Stimulated activated CD8-positive, alpha-beta memory T cell treated with anti-CD3 and anti-CD28 coated beads, Interleukin-15, amount 100 ng/mL, for 1 hour (primary cell): ENCODE data around the gene PHF2.

Experiments
- DNase-seq: peaks from one replicate; pipeline ENCODE4 v3.0.0-alpha.2; 2020; ENCODE audit warnings: low read depth

Gene PHF2

DNA sequence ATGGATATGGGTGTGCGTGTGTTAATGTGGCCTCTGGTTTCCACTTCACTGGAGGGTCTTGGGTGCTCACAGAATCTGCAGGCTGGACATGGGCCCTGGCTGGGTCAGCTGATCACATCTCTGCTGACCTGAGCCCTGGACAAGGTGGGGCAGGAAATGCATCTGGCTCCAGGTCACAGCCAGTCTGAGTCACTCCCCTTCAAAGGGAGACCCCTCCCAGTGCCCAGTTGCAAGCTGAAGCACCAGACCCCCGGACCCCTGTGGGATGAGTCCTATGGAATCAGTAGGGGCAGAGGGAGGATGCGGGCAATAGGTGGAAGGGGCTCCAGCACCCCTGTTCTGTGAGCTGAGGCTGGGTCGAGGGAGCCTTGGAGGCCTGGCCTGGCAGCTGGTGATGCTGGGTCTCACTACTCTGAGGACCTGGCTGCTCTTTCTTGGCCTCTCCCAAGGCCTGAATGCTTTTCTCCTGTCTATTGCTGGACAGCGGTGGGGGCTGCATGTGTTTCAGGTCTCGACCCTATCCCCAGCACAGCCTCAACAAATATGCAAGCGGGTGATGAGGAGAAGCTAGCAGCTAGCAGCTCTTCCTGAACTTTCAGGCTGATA, 54.5 kb downstream of the PHF2 start:
- no peak for DNase-seq

DNA sequence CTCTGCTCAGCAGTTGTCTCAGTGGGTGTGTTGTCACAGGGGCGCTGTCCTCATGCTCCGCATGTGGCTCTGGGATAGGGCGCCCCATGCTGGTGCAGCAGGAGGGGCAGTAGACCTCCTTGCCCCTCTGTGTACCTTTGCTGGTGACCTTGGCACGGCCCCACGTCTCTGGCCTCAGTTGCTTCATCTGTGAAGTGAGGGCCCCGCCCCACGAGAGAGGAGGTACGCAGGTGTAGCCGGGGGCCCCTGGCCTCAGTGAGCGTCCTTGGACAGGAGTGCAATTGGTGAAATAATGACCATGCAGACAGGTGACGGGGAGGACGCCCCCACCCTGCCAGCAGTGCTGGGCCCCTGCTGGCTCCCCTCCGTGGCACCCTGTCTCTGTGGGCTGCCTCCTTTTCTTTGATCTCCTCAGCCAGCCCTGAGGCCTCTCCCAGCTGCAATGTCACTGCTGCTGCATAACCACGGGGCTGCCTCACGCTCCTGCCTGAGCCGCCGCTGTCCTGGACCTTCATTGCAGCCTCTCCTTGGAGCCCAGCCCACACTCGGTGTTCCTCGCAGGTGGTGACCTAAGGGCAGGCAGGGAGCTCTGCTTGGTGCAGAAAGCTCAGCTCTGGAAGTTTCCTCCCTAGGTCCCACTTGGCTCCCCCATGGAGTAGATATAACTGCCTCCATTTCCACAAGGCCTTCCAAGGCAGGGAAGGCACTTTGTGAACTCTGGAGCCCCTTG, 57.3 kb downstream of the PHF2 start:
- no peak for DNase-seq

DNA sequence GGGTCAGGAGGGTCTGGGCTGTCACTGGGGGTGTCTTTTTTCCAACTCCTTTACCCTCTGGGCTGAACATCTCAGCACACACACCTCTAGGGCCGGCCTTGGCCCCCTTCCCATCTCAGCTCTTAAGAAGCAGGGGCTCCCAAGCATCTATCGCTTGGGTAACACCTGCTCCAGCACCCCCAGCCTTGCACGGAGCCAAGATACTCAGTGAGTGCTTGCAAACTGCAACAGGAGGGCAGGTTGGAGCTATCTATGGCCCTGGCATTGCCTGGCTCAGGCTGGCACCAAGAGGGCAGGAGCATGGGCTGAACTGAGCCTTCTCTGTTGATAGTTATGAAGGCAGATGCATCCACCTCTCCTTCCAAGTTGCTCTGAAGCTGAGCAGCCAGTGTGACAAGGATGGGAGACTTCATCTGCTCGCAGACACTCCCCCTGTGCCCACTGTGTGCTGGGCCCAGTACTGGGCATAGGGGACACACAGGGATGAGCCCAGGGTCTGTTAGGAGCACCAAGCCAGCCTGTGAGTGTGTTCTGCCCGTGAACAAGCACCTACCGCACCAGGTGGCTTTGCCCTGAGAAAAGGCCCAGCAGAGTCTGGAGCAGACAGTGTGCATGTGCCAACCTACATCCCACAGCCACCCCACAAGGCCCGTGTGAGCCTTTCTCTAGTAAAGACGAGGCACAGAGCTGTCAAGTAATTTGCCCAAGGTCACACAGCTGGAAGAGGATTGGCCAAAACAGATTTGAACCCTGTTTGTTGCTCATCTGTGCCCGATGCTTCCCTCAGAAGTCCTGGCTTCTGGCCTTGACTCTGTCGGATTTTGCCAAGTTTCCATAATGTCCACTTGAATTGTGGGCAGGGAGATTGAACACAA, 58.2 kb downstream of the PHF2 start:
- no peak for DNase-seq

DNA sequence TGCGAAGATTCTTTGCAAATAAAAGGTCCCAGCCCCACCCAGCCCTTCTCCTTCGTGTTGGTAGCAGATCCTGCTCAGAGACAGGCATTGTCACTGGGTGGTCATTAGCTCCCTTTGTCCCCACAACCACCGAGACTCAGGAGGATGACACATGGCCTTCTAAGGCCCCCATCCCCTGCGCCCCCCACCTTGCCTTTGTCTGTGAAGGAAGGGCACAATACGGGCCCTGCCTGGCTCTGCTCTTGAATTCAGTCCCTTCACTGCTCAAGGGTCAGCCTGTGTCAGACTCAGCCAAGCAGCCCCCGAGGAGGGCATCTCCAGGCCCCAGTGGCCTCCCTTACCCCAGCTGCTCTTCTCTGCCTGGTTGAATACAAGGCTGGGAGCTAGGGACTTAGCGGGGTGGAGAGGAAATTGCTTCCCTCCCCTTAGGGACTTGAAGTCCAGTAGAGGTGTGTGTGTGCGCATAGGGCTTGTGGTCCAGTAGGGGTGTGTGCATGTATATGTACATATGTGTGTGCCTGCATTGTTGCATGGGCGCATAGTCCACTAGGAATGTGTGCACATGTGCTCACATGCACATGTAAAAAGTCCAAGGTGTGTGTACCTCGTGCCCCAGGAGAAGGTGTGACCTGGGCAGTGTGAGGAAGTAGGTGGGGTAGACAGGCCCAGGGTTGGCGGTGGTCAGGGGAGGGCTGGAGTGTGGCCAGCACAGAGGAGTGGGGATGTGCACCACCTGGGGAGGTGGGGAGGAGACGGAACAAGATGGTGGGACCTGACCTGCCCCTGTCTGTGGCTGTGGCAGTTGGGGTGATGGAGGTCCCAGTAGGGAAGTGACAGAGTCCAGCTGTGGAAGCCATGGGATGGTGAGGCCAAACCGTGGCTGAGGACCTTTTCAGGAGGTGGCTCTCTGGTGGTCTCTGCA, 59.1 kb downstream of the PHF2 start:
- DNase-seq = no peak

DNA sequence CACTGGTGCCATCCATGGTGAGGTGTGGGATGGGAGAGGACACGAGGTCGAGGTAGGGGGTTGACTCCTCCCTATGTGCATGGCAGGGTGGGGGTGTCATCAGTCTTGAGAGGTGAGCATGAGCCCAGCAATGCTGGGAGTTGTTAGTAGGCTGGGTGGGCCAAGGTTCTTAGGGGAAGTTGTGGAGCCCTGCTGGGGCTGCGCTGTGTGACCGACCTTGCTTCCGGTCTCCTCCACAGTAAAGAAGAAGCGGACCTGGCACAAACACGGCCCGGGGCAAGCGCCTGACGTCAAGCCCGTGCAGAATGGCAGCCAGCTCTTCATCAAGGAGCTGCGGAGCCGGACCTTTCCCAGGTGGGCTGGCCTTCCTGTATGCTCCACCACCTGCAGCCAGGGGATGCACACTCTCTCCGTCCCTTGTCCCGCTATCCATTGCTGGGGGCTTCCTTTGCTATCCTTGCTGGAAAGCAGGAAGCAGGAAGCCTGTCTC, 59.8 kb downstream of the PHF2 start:
- no peak for DNase-seq

DNA sequence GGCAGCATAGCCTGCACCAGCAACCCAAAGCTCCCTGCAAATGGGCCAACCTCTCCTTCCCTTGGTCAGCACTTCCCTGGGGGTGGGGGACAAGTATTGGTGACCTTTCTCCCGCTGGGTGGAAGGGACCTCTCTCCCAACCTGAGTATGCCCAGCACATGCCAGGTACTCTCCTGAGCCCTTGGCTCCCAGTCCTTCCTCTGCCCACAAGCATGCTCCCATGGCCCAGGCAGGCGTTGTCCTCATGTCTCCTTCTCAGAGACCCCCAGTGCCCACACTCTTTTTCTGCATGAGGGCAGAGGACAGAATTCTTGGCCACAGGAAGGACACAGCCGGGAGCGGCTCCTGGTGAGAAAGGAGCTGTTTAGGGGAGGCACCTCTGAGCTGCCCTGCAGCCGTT, 60.3 kb downstream of the PHF2 start:
- no peak for DNase-seq

DNA sequence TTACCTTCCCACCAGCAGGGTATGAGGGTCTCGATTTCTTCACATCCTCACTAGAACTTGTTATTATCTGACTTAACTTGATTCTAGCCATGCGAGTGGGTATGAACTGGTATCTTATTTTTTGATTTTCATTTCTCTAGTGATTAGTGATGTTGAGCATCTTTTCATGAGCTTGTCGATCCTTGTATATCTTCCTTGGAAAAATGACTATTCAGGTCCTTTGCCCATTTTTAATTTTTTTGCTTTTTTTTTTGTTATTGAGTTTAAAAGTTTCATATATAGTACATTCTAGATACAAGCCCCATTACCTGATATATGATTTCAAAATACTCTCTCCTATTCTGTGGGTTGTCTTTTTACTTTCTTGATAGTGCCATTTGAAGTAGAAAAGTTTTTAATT, 61.5 kb downstream of the PHF2 start:
- no peak for DNase-seq

DNA sequence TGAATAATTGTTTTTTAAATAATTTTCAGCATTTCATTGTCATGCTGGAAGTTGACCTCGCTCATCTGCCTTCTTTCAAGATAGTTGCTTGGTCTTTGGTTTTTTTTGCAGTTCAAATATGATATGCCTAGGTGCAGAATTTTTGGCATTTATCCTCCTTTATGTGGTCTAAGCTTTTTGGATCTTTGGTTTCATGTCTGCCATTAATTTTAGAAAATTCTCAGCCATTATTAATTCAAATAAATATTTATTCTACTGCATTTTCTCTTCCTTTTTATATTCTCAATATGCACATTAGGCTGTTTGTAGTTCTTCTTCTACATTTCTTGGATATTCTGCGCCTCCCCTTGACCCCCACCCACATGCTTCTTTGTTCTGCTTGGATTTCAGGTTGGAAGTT, 63.6 kb downstream of the PHF2 start:
- no peak for DNase-seq

DNA sequence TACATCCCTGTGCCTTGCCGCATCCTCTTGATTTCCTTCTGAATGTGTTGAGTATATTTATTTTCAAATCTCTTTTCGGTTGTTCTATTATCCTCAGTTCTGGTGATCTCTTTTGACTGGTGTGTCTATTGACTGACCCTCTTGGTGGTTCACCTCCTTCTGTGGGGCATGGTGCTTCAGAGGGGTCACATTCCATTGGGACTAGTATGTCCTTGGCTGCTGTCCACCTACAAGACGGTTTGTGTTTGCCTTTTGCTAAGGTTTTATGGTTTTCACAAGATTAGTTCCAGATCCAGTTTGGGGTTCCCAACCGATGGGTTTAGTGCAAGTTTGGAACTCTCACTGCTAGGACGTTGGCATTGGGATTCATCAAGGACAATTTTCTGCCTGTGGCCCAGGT, 66.6 kb downstream of the PHF2 start:
- DNase-seq = no peak

DNA sequence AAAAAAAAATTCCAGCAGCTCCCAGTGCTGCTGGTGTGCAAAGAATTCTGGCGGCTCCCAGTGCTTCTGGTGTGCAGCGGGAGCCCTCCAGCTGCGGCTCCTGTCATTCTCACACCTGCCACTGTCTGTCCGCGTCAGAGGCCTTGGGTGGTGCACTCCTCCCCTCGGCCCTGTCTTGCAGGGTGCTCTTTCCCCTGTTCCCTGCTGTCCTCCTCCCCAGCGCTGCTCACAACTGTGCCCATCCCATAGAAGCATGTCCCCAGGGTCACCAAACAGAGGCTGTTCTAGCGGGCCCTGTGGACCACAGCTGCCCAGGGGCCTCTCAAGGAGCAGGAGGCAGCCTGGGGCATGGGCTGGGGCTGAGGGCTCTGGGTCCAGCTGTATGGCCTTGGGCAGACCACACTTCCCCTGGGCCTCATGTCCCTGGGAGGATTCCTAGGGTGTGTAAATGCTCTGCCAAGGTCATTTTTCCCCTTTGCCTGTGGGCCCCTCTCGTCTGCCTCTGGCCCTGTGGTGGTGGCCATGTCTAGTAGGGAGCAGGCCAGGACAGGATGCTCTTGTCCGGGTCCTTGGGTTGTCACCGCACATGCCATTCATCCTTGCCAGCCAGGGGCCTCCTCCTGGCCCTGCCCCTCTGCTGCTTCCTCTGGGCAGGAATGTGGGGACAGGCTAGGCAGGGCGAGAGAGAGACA, 68.2 kb downstream of the PHF2 start:
- no peak for DNase-seq

DNA sequence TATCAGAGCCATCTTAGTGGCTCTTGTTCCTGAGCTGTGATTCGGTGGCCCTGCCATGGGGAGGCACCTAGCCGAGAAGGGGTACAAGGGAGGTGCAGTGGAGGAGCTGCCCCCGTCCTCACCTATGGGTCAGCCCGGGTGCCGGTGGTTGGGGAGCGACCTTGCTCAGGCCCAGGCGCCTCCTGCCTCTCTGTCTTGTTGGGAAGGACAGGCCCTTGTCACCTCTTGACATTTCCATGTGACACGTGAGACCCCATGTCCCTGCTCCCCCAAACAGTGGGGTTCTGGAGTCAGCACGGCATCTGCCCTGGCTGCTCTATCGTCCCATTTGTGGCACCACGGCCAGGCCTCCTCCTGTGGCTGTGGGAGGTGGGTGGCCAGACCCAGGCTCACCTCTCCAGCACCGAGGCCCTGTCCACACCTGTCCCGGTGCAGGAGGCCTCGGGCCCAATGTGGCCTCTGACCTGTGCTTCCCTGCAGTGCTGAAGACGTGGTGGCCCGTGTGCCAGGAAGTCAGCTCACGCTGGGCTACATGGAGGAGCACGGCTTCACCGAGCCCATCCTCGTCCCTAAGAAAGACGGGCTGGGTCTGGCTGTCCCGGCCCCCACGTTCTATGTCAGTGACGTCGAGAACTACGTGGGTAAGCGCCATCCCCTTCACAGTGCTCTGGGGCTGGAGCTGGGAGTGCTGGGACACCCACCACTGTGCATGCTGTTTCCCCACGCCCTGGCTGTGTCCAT, 68.9 kb downstream of the PHF2 start:
- DNase-seq = no peak

DNA sequence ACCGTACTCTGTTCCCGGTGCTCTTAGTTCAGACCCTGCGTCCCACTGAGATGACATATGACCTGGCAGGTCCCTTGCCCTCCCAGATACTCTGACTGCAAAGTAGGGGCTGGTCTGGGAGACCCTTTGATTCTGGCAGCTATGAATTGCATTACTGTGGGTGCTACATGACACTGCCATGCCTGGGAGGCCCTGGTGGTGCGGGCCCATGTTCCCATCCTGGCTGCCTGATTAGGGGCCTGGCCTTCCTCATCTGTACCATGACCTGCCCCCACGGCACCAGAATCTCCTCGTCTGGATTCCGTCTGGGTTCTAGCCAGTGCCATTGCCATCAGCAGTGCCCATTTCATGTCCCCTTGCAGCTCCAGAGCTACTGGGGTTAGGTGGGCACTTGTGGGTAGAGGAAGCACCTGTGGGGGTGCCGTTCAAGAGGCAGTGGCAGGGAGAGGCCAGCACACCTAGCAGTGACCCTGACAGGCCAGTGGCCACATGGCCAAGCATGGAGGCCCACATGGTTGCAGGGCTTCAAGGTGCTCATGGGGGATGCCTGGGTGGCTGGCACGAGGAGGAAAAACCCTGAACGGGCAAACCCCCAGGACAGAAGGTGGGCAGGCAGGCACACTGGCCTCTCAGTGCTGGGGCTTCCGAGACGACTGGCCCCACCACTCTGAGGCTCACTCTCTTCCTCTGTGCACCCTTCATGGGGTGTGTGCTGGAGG, 69.7 kb downstream of the PHF2 start:
- DNase-seq = no peak

DNA sequence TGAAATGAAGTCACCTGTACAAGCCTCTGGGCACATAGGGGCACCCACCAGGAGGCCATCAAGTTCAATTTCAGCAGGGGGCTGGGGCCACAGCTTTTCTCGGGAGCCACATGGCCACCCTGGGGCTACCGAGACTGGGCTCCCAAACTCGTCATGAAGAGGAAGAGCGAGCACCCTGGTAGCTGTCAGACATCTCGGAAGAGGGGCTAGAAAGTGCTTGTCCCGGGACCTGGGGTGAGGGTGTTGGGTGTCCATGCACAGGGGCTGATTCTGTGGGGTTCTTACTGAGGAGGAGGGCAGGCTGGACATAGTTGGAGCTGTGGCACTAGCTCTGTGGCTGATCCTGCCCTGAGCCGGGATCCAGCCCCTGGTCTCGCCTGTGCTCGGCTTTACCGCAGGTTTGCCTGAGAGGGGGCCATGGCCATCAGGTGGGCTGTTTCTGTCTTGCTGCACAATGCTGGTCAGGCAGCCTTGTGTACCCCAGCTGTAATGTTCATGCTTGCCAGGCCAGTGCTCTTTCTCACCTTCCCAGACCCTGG, 70.3 kb downstream of the PHF2 start:
- DNase-seq = no peak

DNA sequence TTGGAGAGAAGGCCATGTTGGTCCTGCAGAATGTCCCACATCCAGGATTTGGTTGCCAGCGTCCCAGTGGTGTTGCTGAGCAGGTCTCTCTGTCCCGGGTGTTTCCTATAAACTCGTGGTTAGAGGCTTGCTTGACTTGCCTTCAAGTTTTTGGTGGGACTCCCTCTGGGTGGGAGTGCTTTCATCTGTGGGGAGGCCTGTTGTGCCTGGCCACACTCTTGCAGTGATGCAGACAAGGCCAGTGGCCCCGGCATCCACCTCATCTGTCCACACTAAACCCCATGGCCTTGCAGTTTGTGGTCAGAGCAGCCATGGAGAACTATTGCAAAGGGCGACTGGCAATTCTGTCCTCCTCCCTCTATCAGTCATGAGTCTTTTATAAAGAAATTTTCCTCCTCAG, 71.8 kb downstream of the PHF2 start:
- DNase-seq = no peak

DNA sequence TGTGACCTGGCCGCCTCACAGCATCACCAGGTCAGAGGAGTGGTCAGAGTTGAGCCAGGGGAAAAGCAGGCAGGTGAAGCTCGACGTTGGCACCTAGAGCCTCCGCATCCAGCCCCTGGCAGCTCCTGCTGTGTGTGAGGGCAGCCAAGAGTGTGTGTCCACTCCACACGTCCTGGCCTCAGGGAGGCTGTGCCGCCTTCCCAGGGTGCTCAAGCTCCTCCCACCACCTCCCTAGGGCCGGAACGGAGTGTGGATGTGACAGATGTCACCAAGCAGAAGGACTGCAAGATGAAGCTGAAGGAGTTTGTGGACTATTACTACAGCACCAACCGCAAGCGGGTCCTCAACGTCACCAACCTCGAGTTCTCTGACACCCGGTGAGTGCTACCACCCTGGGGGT, 72.5 kb downstream of the PHF2 start:
- DNase-seq = no peak

DNA sequence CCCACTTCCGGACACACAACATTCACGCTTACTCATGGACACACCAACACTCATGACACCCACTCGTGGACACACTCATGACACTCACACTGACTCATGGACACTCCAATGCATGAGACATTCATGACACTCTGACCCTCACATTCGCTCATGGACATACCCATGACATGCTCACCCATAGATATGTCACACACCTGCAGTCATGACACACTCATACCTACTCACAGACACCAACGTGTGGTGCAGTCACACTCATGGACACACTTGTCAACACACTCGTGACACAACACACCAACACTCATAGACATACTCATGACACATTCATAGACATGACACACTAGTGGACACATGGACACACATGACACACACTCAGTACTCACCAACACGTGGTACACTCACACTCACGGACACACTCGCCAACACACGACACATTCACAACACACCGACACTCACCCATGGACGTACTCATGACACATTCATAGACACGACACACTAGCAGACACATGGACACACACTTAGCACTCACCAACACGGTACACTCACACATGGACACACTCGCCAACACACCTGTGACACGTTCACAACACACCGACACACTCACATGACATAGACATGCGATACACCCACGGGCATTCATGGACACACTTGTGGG, 73.4 kb downstream of the PHF2 start:
- DNase-seq = no peak

DNA sequence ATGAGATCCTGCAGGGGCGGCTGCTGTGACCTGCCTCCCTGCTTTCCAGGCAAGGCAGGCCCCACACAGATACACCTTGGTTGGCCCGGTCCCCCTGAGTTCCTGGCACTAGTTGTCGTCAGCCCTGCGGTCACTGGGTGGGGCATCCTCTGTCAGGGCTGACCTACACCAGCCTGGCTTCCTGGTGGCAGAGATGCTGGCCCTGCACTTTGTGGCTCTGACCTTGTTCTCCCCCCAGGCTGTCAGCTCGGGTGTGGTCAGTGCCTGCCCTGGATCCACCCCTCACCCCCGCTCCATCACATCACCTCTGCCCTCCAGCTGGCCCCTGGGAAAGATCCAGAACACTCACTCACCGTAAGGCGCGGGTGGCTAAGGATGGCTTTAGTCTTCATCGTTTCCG, 74.1 kb downstream of the PHF2 start:
- no peak for DNase-seq

DNA sequence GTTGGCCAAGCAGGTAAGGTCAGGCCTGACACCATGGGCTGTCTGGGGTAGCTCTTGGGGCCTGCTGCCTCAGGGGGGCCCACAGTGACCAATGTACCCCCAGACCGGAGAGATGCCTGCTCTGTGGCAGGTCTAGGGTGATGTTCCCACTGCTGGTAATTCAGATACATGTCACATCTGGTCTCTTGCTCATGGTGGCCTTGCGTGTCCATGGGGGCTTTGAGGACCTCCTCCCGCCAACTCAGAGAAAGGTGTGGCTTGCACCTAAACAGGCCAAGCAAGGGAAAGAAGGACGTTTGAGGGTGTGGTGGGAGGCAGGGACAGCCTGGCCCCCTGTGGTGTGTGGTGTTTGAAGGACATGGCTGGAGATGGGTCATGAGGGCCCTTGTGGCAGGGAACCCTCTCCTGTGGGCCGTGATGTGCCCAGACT, 75.2 kb downstream of the PHF2 start:
- DNase-seq = no peak
